Neural cell (in vitro differentiated cells): ENCODE data around the gene HIF1A.

Source experiments
- EP300 ChIP-seq: fragments of 450-650 bp; conservative IDR thresholded peaks from 2 replicates; pipeline ENCODE4 v1.6.1; 2014; ENCODE audit warnings: antibody characterized with exemption, mild to moderate bottlenecking, moderate library complexity; ENCODE audit not compliant: poor library complexity, severe bottlenecking
- POLR2AphosphoS5 ChIP-seq: IDR thresholded peaks from 2 replicates; pipeline ENCODE4 v1.6.1; 2012
- TF ChIP-seq, protein P1 (sequence below): fragments of 450-650 bp; IDR thresholded peaks from 2 replicates; pipeline ENCODE4 v1.5.1; 2014; ENCODE audit warnings: antibody characterized with exemption, mild to moderate bottlenecking, moderate library complexity; ENCODE audit not compliant: poor library complexity, severe bottlenecking

DNA sequence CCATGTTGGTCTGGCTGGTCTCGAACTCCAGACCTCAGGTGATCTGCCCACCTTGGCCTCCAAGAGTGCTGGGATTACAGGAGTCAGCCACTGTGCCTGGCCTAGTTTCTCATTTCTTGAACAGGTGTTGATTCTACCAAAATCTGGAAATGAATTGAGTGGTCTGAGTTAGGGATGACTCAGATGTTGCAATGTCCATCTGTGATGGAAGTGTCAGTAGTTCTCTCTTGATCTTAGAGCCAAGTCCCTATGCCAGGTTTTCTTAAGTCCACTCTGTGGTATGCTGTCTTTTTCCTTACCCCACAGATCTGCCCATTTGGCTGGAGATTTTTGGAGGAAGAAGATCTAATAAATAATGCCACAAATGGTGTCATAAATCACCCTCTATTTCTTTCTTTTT lies 79.5 kb downstream of the HIF1A start:
- no peak for TF ChIP-seq POLR2AphosphoS5
- TF ChIP-seq EP300: no peak
- TF ChIP-seq, protein P1, sequence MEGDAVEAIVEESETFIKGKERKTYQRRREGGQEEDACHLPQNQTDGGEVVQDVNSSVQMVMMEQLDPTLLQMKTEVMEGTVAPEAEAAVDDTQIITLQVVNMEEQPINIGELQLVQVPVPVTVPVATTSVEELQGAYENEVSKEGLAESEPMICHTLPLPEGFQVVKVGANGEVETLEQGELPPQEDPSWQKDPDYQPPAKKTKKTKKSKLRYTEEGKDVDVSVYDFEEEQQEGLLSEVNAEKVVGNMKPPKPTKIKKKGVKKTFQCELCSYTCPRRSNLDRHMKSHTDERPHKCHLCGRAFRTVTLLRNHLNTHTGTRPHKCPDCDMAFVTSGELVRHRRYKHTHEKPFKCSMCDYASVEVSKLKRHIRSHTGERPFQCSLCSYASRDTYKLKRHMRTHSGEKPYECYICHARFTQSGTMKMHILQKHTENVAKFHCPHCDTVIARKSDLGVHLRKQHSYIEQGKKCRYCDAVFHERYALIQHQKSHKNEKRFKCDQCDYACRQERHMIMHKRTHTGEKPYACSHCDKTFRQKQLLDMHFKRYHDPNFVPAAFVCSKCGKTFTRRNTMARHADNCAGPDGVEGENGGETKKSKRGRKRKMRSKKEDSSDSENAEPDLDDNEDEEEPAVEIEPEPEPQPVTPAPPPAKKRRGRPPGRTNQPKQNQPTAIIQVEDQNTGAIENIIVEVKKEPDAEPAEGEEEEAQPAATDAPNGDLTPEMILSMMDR: no peak
